ENCODE measurements around the gene OSBPL7. TPM values are rescaled to one million over a fixed set of nuclear protein-coding genes. Genes with fewer than 3 reads are reported as not detected.

OSBPL7 gene
- total and polyA plus RNA-seq, 2 donors, result 6.1 to 13.3 TPM

GRCh38 chr17:47811709-47812108, 9.9 kb downstream of the OSBPL7 start:
- H3K4me3 ChIP-seq (ENCODE audit: low read length in 2 of 2), result no peak overlapping the region
- no peaks in the 10 kb centered on the region for H3K27me3 ChIP-seq (ENCODE audit: control insufficient read depth in 2 of 2, insufficient read depth in 1 of 2, low read length in 1 of 2)
- H3K9me3 ChIP-seq (ENCODE audit: control insufficient read depth in 2 of 2, insufficient read depth in 1 of 2, low read length in 1 of 2), result no peaks in the 10 kb centered on the region
- WGBS, result 82% methylated on average over 7 of the region's 7 CpGs
- no peak for DNase-seq (ENCODE audit: low read depth in 6 of 9, low spot score in 9 of 9)
- H3K36me3 ChIP-seq (ENCODE audit: control insufficient read depth in 2 of 2, insufficient read depth in 2 of 2, low read length in 1 of 2), result peaks cover 64 to 87% of the 10 kb centered on the region in 2 donors
- H3K4me1 ChIP-seq (ENCODE audit: control insufficient read depth in 2 of 2, insufficient read depth in 2 of 2, low read length in 2 of 2), result no peaks in the 10 kb centered on the region
- H3K27ac ChIP-seq (ENCODE audit: low read depth in 1 of 2, low read length in 1 of 2), result no peak overlapping the region

- no peak for DNase-seq (ENCODE audit: low read depth in 6 of 9, low spot score in 9 of 9)
- no peaks in the 10 kb centered on the region for H3K27me3 ChIP-seq (ENCODE audit: control insufficient read depth in 2 of 2, insufficient read depth in 1 of 2, low read length in 1 of 2)
- H3K4me3 ChIP-seq (ENCODE audit: low read length in 2 of 2), result no peak overlapping the region
- WGBS, result 96% methylated on average over 9 of the region's 9 CpGs
- peaks cover 57 to 83% of the 10 kb centered on the region in 2 donors for H3K36me3 ChIP-seq (ENCODE audit: control insufficient read depth in 2 of 2, insufficient read depth in 2 of 2, low read length in 1 of 2)
- H3K4me1 ChIP-seq (ENCODE audit: control insufficient read depth in 2 of 2, insufficient read depth in 2 of 2, low read length in 2 of 2), result no peaks in the 10 kb centered on the region
- no peaks in the 10 kb centered on the region for H3K9me3 ChIP-seq (ENCODE audit: control insufficient read depth in 2 of 2, insufficient read depth in 1 of 2, low read length in 1 of 2)
- no peak overlapping the region for H3K27ac ChIP-seq (ENCODE audit: low read depth in 1 of 2, low read length in 1 of 2)
Measured at GRCh38 chr17:47810901-47811635, 10.5 kb downstream of the OSBPL7 start.

GRCh38 chr17:47810200-47810821, 11.3 kb downstream of the OSBPL7 start:
- peaks cover 51 to 75% of the 10 kb centered on the region in 2 donors for H3K36me3 ChIP-seq (ENCODE audit: control insufficient read depth in 2 of 2, insufficient read depth in 2 of 2, low read length in 1 of 2)
- H3K27ac ChIP-seq (ENCODE audit: low read depth in 1 of 2, low read length in 1 of 2), result no peak overlapping the region

GRCh38 chr17:47808830-47809480, 12.6 kb downstream of the OSBPL7 start:
- H3K4me3 ChIP-seq (ENCODE audit: low read length in 2 of 2), result no peak overlapping the region
- no peaks in the 10 kb centered on the region for H3K9me3 ChIP-seq (ENCODE audit: control insufficient read depth in 2 of 2, insufficient read depth in 1 of 2, low read length in 1 of 2)
- H3K27ac ChIP-seq (ENCODE audit: low read depth in 1 of 2, low read length in 1 of 2), result no peak overlapping the region
- no peaks in the 10 kb centered on the region for H3K27me3 ChIP-seq (ENCODE audit: control insufficient read depth in 2 of 2, insufficient read depth in 1 of 2, low read length in 1 of 2)
- H3K4me1 ChIP-seq (ENCODE audit: control insufficient read depth in 2 of 2, insufficient read depth in 2 of 2, low read length in 2 of 2), result no peaks in the 10 kb centered on the region
- peaks cover 43 to 63% of the 10 kb centered on the region in 2 donors for H3K36me3 ChIP-seq (ENCODE audit: control insufficient read depth in 2 of 2, insufficient read depth in 2 of 2, low read length in 1 of 2)
- 98% methylated on average over 22 of the region's 22 CpGs for WGBS
- no peak for DNase-seq (ENCODE audit: low read depth in 6 of 9, low spot score in 9 of 9)

More at GRCh38 chr17:47810200-47810821, 11.3 kb downstream of the OSBPL7 start:
- no peaks in the 10 kb centered on the region for H3K27me3 ChIP-seq (ENCODE audit: control insufficient read depth in 2 of 2, insufficient read depth in 1 of 2, low read length in 1 of 2)
- 94% methylated on average over 10 of the region's 10 CpGs for WGBS
- H3K9me3 ChIP-seq (ENCODE audit: control insufficient read depth in 2 of 2, insufficient read depth in 1 of 2, low read length in 1 of 2), result no peaks in the 10 kb centered on the region
- H3K4me1 ChIP-seq (ENCODE audit: control insufficient read depth in 2 of 2, insufficient read depth in 2 of 2, low read length in 2 of 2), result no peaks in the 10 kb centered on the region
- DNase-seq (ENCODE audit: low read depth in 6 of 9, low spot score in 9 of 9), result no peak
- no peak overlapping the region for H3K4me3 ChIP-seq (ENCODE audit: low read length in 2 of 2)

GRCh38 chr17:47808036-47808829, 13.4 kb downstream of the OSBPL7 start:
- Histone ChIP-seq H3K27ac (ENCODE audit: low read depth in 1 of 2, low read length in 1 of 2) (no peak overlapping the region), H3K27me3 (ENCODE audit: control insufficient read depth in 2 of 2, insufficient read depth in 1 of 2, low read length in 1 of 2) (peaks cover 0 to 5% of the 10 kb centered on the region in 2 donors), H3K36me3 (ENCODE audit: control insufficient read depth in 2 of 2, insufficient read depth in 2 of 2, low read length in 1 of 2) (peaks cover 37 to 57% of the 10 kb centered on the region in 2 donors), H3K4me3 (ENCODE audit: low read length in 2 of 2) (no peak overlapping the region), H3K4me1 (ENCODE audit: control insufficient read depth in 2 of 2, insufficient read depth in 2 of 2, low read length in 2 of 2) (no peaks in the 10 kb centered on the region), H3K9me3 (ENCODE audit: control insufficient read depth in 2 of 2, insufficient read depth in 1 of 2, low read length in 1 of 2) (no peaks in the 10 kb centered on the region)
- DNase-seq (ENCODE audit: low read depth in 6 of 9, low spot score in 9 of 9), result no peak
- 92% methylated on average over 20 of the region's 20 CpGs for WGBS

GRCh38 chr17:47807421-47807820, 14.2 kb downstream of the OSBPL7 start:
- Histone ChIP-seq H3K4me3 (ENCODE audit: low read length in 2 of 2) (no peak overlapping the region), H3K27ac (ENCODE audit: low read depth in 1 of 2, low read length in 1 of 2) (no peak overlapping the region), H3K36me3 (ENCODE audit: control insufficient read depth in 2 of 2, insufficient read depth in 2 of 2, low read length in 1 of 2) (peaks cover 37 to 49% of the 10 kb centered on the region in 2 donors), H3K9me3 (ENCODE audit: control insufficient read depth in 2 of 2, insufficient read depth in 1 of 2, low read length in 1 of 2) (no peaks in the 10 kb centered on the region), H3K27me3 (ENCODE audit: control insufficient read depth in 2 of 2, insufficient read depth in 1 of 2, low read length in 1 of 2) (peaks cover 0 to 5% of the 10 kb centered on the region in 2 donors), H3K4me1 (ENCODE audit: control insufficient read depth in 2 of 2, insufficient read depth in 2 of 2, low read length in 2 of 2) (no peaks in the 10 kb centered on the region)
- WGBS, result 89% methylated on average over 11 of the region's 11 CpGs
- DNase-seq (ENCODE audit: low read depth in 6 of 9, low spot score in 9 of 9), result no peak

- 96% methylated on average over 9 of the region's 9 CpGs for WGBS
Measured at GRCh38 chr17:47806913-47807255, 14.7 kb downstream of the OSBPL7 start.

GRCh38 chr17:47806026-47806912, 15.3 kb downstream of the OSBPL7 start:
- WGBS, result 95% methylated on average over 16 of the region's 16 CpGs
- DNase-seq (ENCODE audit: low read depth in 6 of 9, low spot score in 9 of 9), result no peak
- Histone ChIP-seq H3K27ac (ENCODE audit: low read depth in 1 of 2, low read length in 1 of 2) (no peak overlapping the region), H3K27me3 (ENCODE audit: control insufficient read depth in 2 of 2, insufficient read depth in 1 of 2, low read length in 1 of 2) (peaks cover 0 to 8% of the 10 kb centered on the region in 2 donors), H3K36me3 (ENCODE audit: control insufficient read depth in 2 of 2, insufficient read depth in 2 of 2, low read length in 1 of 2) (peaks cover 33 to 44% of the 10 kb centered on the region in 2 donors), H3K4me3 (ENCODE audit: low read length in 2 of 2) (no peak overlapping the region), H3K4me1 (ENCODE audit: control insufficient read depth in 2 of 2, insufficient read depth in 2 of 2, low read length in 2 of 2) (no peaks in the 10 kb centered on the region), H3K9me3 (ENCODE audit: control insufficient read depth in 2 of 2, insufficient read depth in 1 of 2, low read length in 1 of 2) (no peaks in the 10 kb centered on the region)

More at GRCh38 chr17:47806913-47807255, 14.7 kb downstream of the OSBPL7 start:
- Histone ChIP-seq H3K4me3 (ENCODE audit: low read length in 2 of 2) (no peak overlapping the region), H3K36me3 (ENCODE audit: control insufficient read depth in 2 of 2, insufficient read depth in 2 of 2, low read length in 1 of 2) (peaks cover 35 to 44% of the 10 kb centered on the region in 2 donors), H3K27ac (ENCODE audit: low read depth in 1 of 2, low read length in 1 of 2) (no peak overlapping the region), H3K9me3 (ENCODE audit: control insufficient read depth in 2 of 2, insufficient read depth in 1 of 2, low read length in 1 of 2) (no peaks in the 10 kb centered on the region), H3K27me3 (ENCODE audit: control insufficient read depth in 2 of 2, insufficient read depth in 1 of 2, low read length in 1 of 2) (peaks cover 0 to 5% of the 10 kb centered on the region in 2 donors), H3K4me1 (ENCODE audit: control insufficient read depth in 2 of 2, insufficient read depth in 2 of 2, low read length in 2 of 2) (no peaks in the 10 kb centered on the region)
- no peak for DNase-seq (ENCODE audit: low read depth in 6 of 9, low spot score in 9 of 9)

Measured in thymus (tissue), 11 donors.